Vagina (tissue), 2 donors: ENCODE data around the gene NETO2.

ENCODE experiments used
- CTCF ChIP-seq, 3 experiments: fragments of 450-650 bp in 2 of 3; fragments of 200-600 bp in 1 of 3; sonication (generic) in 1 of 3; IDR thresholded peaks; one replicate each; pipeline ENCODE4 v1.5.1; 2017 to 2019; ENCODE audit warnings: antibody characterized with exemption in 3 of 3, mild to moderate bottlenecking in 2 of 3, moderate library complexity in 2 of 3
- POLR2A ChIP-seq, 2 donors: fragments of 450-650 bp; IDR thresholded peaks; one replicate each; pipeline ENCODE4 v1.6.1; 2017; ENCODE audit warnings: antibody characterized with exemption in 2 of 2, mild to moderate bottlenecking in 2 of 2, moderate library complexity in 2 of 2

- TF ChIP-seq POLR2A (IDR thresholded peaks at IDR 0.05) (no peak), CTCF (IDR thresholded peaks at IDR 0.05) (no peak)
These were observed 73.7 kb downstream of the NETO2 start for GRCh38 chr16:47069841-47070584.
